ENCODE results near the gene VWA2.

The VWA2 gene

GRCh38 chr10:114300036-114300645, 61.1 kb downstream of the VWA2 start:
- TF ChIP-seq TEAD4 (IDR thresholded peaks at IDR 0.05) (no peak), CEBPB (IDR thresholded peaks at IDR 0.05) (no peak), YY1 (IDR thresholded peaks at IDR 0.05; ENCODE audit: low read depth) (no peak), USF1 (IDR thresholded peaks at IDR 0.05) (no peak), EGR1 (IDR thresholded peaks at IDR 0.05) (no peak), ZBTB7A (IDR thresholded peaks at IDR 0.05; ENCODE audit: low read depth) (no peak), TCF12 (IDR thresholded peaks at IDR 0.05; ENCODE audit: low read depth) (no peak), NFIC (IDR thresholded peaks at IDR 0.05) (no peak), MAX (IDR thresholded peaks at IDR 0.05) (no peak), CREB1 (IDR thresholded peaks at IDR 0.05; ENCODE audit: low read depth) (no peak), TAF1 (IDR thresholded peaks at IDR 0.05; ENCODE audit: low read depth) (no peak), RAD21 (IDR thresholded peaks at IDR 0.05; ENCODE audit: low read depth) (no peak)

- TF ChIP-seq RAD21 (IDR thresholded peaks at IDR 0.05; ENCODE audit: low read depth) (no peak), TAF1 (IDR thresholded peaks at IDR 0.05; ENCODE audit: low read depth) (no peak), CEBPB (IDR thresholded peaks at IDR 0.05) (no peak)
Observed at GRCh38 chr10:114301177-114301576, 62.1 kb downstream of the VWA2 start.

GRCh38 chr10:114301951-114302710, 63.1 kb downstream of the VWA2 start:
- TF ChIP-seq TEAD4 (IDR thresholded peaks at IDR 0.05) (no peak), USF1 (IDR thresholded peaks at IDR 0.05) (no peak), TAF1 (IDR thresholded peaks at IDR 0.05; ENCODE audit: low read depth) (no peak), CEBPB (IDR thresholded peaks at IDR 0.05) (no peak), TCF12 (IDR thresholded peaks at IDR 0.05; ENCODE audit: low read depth) (no peak), FOXM1 (IDR thresholded peaks at IDR 0.05; ENCODE audit: borderline replicate concordance, low read depth) (no peak), ZBTB7A (IDR thresholded peaks at IDR 0.05; ENCODE audit: low read depth) (no peak), CREB1 (IDR thresholded peaks at IDR 0.05; ENCODE audit: low read depth) (no peak), RAD21 (IDR thresholded peaks at IDR 0.05; ENCODE audit: low read depth) (no peak), REST (IDR thresholded peaks at IDR 0.05; ENCODE audit: low read depth) (no peak), EP300 (IDR thresholded peaks at IDR 0.05; ENCODE audit: borderline replicate concordance) (no peak), NFIC (IDR thresholded peaks at IDR 0.05) (no peak), MAX (IDR thresholded peaks at IDR 0.05) (no peak), YY1 (IDR thresholded peaks at IDR 0.05; ENCODE audit: low read depth) (no peak), EGR1 (IDR thresholded peaks at IDR 0.05) (no peak)

- TF ChIP-seq EP300 (IDR thresholded peaks at IDR 0.05; ENCODE audit: borderline replicate concordance) (no peak), TEAD4 (IDR thresholded peaks at IDR 0.05) (no peak), REST (IDR thresholded peaks at IDR 0.05; ENCODE audit: low read depth) (no peak), MAX (IDR thresholded peaks at IDR 0.05) (no peak)
Observed at GRCh38 chr10:114303556-114303955, 64.5 kb downstream of the VWA2 start.

- TF ChIP-seq EP300 (IDR thresholded peaks at IDR 0.05; ENCODE audit: borderline replicate concordance) (no peak; the same call in 1 of the 2 replicates), MAX (IDR thresholded peaks at IDR 0.05) (0 out of 2 replicates have a peak, but pooled peaks have one; percentile 23), RAD21 (IDR thresholded peaks at IDR 0.05; ENCODE audit: low read depth) (peak; percentile 93), USF1 (IDR thresholded peaks at IDR 0.05) (no peak), REST (IDR thresholded peaks at IDR 0.05; ENCODE audit: low read depth) (no peak)
Observed at GRCh38 chr10:114304017-114304570, 65.0 kb downstream of the VWA2 start.

Data from Ishikawa (cell line).